H1 (cell line): ENCODE data around the gene SAAL1. TPM values are rescaled to one million over a fixed set of nuclear protein-coding genes. Genes with fewer than 3 reads are reported as not detected.

Experiments
- CTCF ChIA-PET: fragments of 300-600 bp; sonication (Branson Sonifier 250); formaldehyde crosslinking; loops from one replicate; lab custom pipeline; 2021; ENCODE audit not compliant: partially characterized antibody; lab: Charles Lee
- POLR2A ChIA-PET: fragments of 300-600 bp; sonication (Branson Sonifier 250); formaldehyde crosslinking; loops from one replicate; lab custom pipeline; 2021; ENCODE audit warnings: inconsistent platforms; ENCODE audit not compliant: partially characterized antibody; lab: Charles Lee
- DNase-seq, 2 experiments: peaks; one replicate each; pipeline versions ENCODE4 v3.0.0 to v3.0.0-alpha.2; 2010 to 2022; ENCODE audit warnings: low spot score in 2 of 2, low read depth in 1 of 2, mixed read lengths in 1 of 2
- FAIRE-seq: peaks from 2 replicates; lab custom pipeline; 2011; peaks lifted over from hg19 to GRCh38; lab: Jason Lieb, UNC
- H2AFZ ChIP-seq: 2 replicates; pipeline ENCODE4 v1.8.1; 2012; ENCODE audit warnings: low read length, inconsistent platforms
- H2AK5ac ChIP-seq: 2 replicates; pipeline ENCODE4 v1.6.1; 2013; ENCODE audit warnings: low read depth, low read length
- H2BK120ac ChIP-seq: replicated peaks from 2 replicates; pipeline ENCODE3; 2013; ENCODE audit warnings: low read depth, low read length, inconsistent platforms
- H2BK12ac ChIP-seq: 2 replicates; pipeline ENCODE4 v1.6.1; 2013; ENCODE audit warnings: low read depth, low read length
- H2BK15ac ChIP-seq: 2 replicates; pipeline ENCODE4 v1.6.1; 2013; ENCODE audit warnings: low read length
- H2BK20ac ChIP-seq: 2 replicates; pipeline ENCODE4 v1.6.1; 2013; ENCODE audit warnings: low read length
- H2BK5ac ChIP-seq: 2 replicates; pipeline ENCODE4 v1.6.1; 2013; ENCODE audit warnings: low read depth, low read length
- H3K14ac ChIP-seq: 2 replicates; pipeline ENCODE4 v1.6.1; 2013; ENCODE audit warnings: inconsistent platforms; ENCODE audit not compliant: insufficient read length
- H3K18ac ChIP-seq: 2 replicates; pipeline ENCODE4 v1.6.1; 2013; ENCODE audit warnings: low read length; ENCODE audit errors: extremely low read depth
- H3K23ac ChIP-seq: 2 replicates; pipeline ENCODE4 v1.6.1; 2013; ENCODE audit warnings: inconsistent platforms; ENCODE audit not compliant: insufficient read length
- H3K23me2 ChIP-seq: 2 replicates; pipeline ENCODE4 v1.6.1; 2013; ENCODE audit warnings: low read depth, low read length
- H3K27ac ChIP-seq: 2 replicates; pipeline ENCODE4 v1.6.1; 2011; ENCODE audit warnings: low read depth, low read length, inconsistent platforms
- H3K27me3 ChIP-seq, 4 experiments: replicated peaks in 1 of 4; 1 replicate in 1 of 4; 2 replicates in 3 of 4; pipeline versions ENCODE4 v1.6.1 to v1.8.1; 2011 to 2013; ENCODE audit warnings: low read length in 3 of 4, mild to moderate bottlenecking in 3 of 4, inconsistent platforms in 2 of 4, mixed read lengths in 2 of 4, moderate library complexity in 1 of 4; ENCODE audit not compliant: control insufficient read depth in 3 of 4, insufficient read depth in 3 of 4; ENCODE audit errors: extremely low read depth in 1 of 4
- H3K36me3 ChIP-seq, 4 experiments: 2 replicates each; pipeline versions ENCODE4 v1.6.1 to v1.8.1; 2011 to 2013; ENCODE audit warnings: mild to moderate bottlenecking in 4 of 4, low read length in 3 of 4, moderate library complexity in 2 of 4, control low read depth in 1 of 4, inconsistent platforms in 1 of 4; ENCODE audit not compliant: insufficient read depth in 4 of 4, control insufficient read depth in 2 of 4
- H3K4ac ChIP-seq: replicated peaks from 2 replicates; pipeline ENCODE3; 2013; ENCODE audit warnings: low read length, low read depth, mixed read lengths, inconsistent platforms; ENCODE audit not compliant: insufficient read length
- H3K4me1 ChIP-seq, 4 experiments: replicated peaks in 1 of 4; 1 replicate in 1 of 4; 2 replicates in 3 of 4; pipeline versions ENCODE4 v1.6.1 to v1.8.1; 2011 to 2013; ENCODE audit warnings: low read length in 3 of 4, inconsistent platforms in 2 of 4, mixed read lengths in 1 of 4; ENCODE audit not compliant: insufficient read depth in 4 of 4, control insufficient read depth in 3 of 4
- H3K4me2 ChIP-seq, 2 experiments: 2 replicates each; pipeline versions ENCODE4 v1.6.1 to v1.8.1; 2011 to 2013; ENCODE audit warnings: low read depth in 2 of 2, low read length in 2 of 2, control low read depth in 1 of 2, inconsistent platforms in 1 of 2, mild to moderate bottlenecking in 1 of 2; ENCODE audit not compliant: insufficient read depth in 1 of 2
- H3K4me3 ChIP-seq, 4 experiments: fragments of 200-600, 300-600 bp in 1 of 4; sonication (generic), shearing (Covaris generic), sonication (Bioruptor Twin) in 1 of 4; 2 replicates each; pipeline versions ENCODE4 v1.5.1 to v1.8.1; 2011 to 2016; ENCODE audit warnings: low read length in 4 of 4, low read depth in 3 of 4, control low read depth in 2 of 4, inconsistent platforms in 2 of 4, mild to moderate bottlenecking in 2 of 4, mixed read lengths in 1 of 4, moderate library complexity in 1 of 4; ENCODE audit not compliant: insufficient read depth in 2 of 4; ENCODE audit errors: extremely low read depth in 1 of 4
- H3K56ac ChIP-seq: replicated peaks from 2 replicates; pipeline ENCODE3; 2013; ENCODE audit warnings: low read depth, mild to moderate bottlenecking, mixed read lengths, low read length, inconsistent platforms; ENCODE audit not compliant: insufficient read length
- H3K79me1 ChIP-seq: 2 replicates; pipeline ENCODE4 v1.6.1; 2013; ENCODE audit warnings: low read depth, low read length, control low read depth
- H3K79me2 ChIP-seq, 2 experiments: 2 replicates each; pipeline versions ENCODE4 v1.6.1 to v1.8.1; 2012 to 2013; ENCODE audit warnings: low read length in 2 of 2, mild to moderate bottlenecking in 2 of 2, inconsistent platforms in 1 of 2; ENCODE audit not compliant: insufficient read depth in 2 of 2, control insufficient read depth in 1 of 2
- H3K9ac ChIP-seq, 4 experiments: replicated peaks in 1 of 4; 1 replicate in 1 of 4; 2 replicates in 3 of 4; pipeline versions ENCODE4 v1.6.1 to v1.8.1; 2011 to 2013; ENCODE audit warnings: low read depth in 3 of 4, low read length in 3 of 4, control low read depth in 2 of 4, mild to moderate bottlenecking in 2 of 4, moderate library complexity in 2 of 4, inconsistent platforms in 1 of 4; ENCODE audit errors: extremely low read depth in 1 of 4
- H3K9me3 ChIP-seq, 2 experiments: 2 replicates each; pipeline versions ENCODE4 v1.6.1 to v1.8.1; 2012 to 2013; ENCODE audit warnings: mild to moderate bottlenecking in 2 of 2, moderate library complexity in 2 of 2, control low read depth in 1 of 2, inconsistent platforms in 1 of 2, low read depth in 1 of 2, low read length in 1 of 2, mixed read lengths in 1 of 2; ENCODE audit not compliant: insufficient read depth in 2 of 2
- H4K20me1 ChIP-seq, 2 experiments: replicated peaks in 1 of 2; 2 replicates each; pipeline versions ENCODE3 to v1.8.1; 2011 to 2013; ENCODE audit warnings: inconsistent platforms in 2 of 2, low read length in 2 of 2, mild to moderate bottlenecking in 1 of 2; ENCODE audit not compliant: insufficient read depth in 2 of 2, control insufficient read depth in 1 of 2
- H4K5ac ChIP-seq: 2 replicates; pipeline ENCODE4 v1.6.1; 2013; ENCODE audit warnings: low read length, low read depth, mixed read lengths, inconsistent platforms; ENCODE audit not compliant: insufficient read length
- H4K8ac ChIP-seq: 2 replicates; pipeline ENCODE4 v1.8.0; 2013; ENCODE audit warnings: mild to moderate bottlenecking, moderate library complexity, low read length, inconsistent platforms; ENCODE audit not compliant: insufficient read depth; ENCODE audit errors: extremely low read depth
- H4K91ac ChIP-seq: replicated peaks from 2 replicates; pipeline ENCODE3; 2013; ENCODE audit warnings: low read length, mixed read lengths, inconsistent platforms; ENCODE audit not compliant: insufficient read length
- CBX5 ChIP-seq: fragments of 300-800, 300-1000 bp; sonication (generic); IDR thresholded peaks from 2 replicates; pipeline ENCODE4 v1.7.1; 2016; ENCODE audit warnings: antibody characterized with exemption, low read length, low read depth
- CTBP2 ChIP-seq: IDR thresholded peaks from 2 replicates; pipeline ENCODE4 v1.7.0; 2011; ENCODE audit warnings: borderline replicate concordance, mild to moderate bottlenecking, moderate library complexity, mixed read lengths, low read length; ENCODE audit not compliant: insufficient read depth, insufficient read length
- EP300 ChIP-seq, 2 experiments: IDR thresholded peaks; 1 replicate in 1 of 2; 2 replicates in 1 of 2; pipeline ENCODE4 v1.6.1; 2011 to 2012; ENCODE audit warnings: low read depth in 2 of 2, low read length in 2 of 2, mild to moderate bottlenecking in 2 of 2, borderline replicate concordance in 1 of 2, inconsistent platforms in 1 of 2, moderate library complexity in 1 of 2
- FOSL1 ChIP-seq: IDR thresholded peaks from 2 replicates; pipeline ENCODE4 v1.6.1; 2011; ENCODE audit warnings: mild to moderate bottlenecking, low read depth, low read length, moderate library complexity; ENCODE audit not compliant: insufficient read depth
- GABPA ChIP-seq: IDR thresholded peaks from 2 replicates; pipeline ENCODE4 v1.6.1; 2011; ENCODE audit warnings: mild to moderate bottlenecking, low read length, moderate library complexity, borderline replicate concordance; ENCODE audit not compliant: insufficient read depth
- JUN ChIP-seq: IDR thresholded peaks from 2 replicates; pipeline ENCODE4 v1.6.1; 2011; ENCODE audit warnings: low read depth, mild to moderate bottlenecking, improper control_type of control experiment, low read length
- MAFK ChIP-seq: IDR thresholded peaks from 2 replicates; pipeline ENCODE4 v1.6.1; 2012; ENCODE audit warnings: low read depth, mild to moderate bottlenecking, improper control_type of control experiment, low read length
- POLR2A ChIP-seq, 2 experiments: IDR thresholded peaks; 1 replicate in 1 of 2; 2 replicates in 1 of 2; pipeline ENCODE4 v1.6.1; 2011; ENCODE audit warnings: low read depth in 2 of 2, low read length in 2 of 2, mild to moderate bottlenecking in 2 of 2; ENCODE audit errors: control extremely low read depth in 1 of 2
- POU5F1 ChIP-seq: IDR thresholded peaks from 2 replicates; pipeline ENCODE4 v1.6.1; 2011; ENCODE audit warnings: low read depth, mild to moderate bottlenecking, low read length, moderate library complexity
- RXRA ChIP-seq: IDR thresholded peaks from 2 replicates; pipeline ENCODE4 v1.6.1; 2011; ENCODE audit warnings: low read depth, mild to moderate bottlenecking, low read length, moderate library complexity; ENCODE audit not compliant: insufficient read depth
- TEAD4 ChIP-seq: IDR thresholded peaks from 2 replicates; pipeline ENCODE4 v1.6.1; 2012; ENCODE audit warnings: low read depth, low read length, inconsistent platforms, mixed read lengths
- ZNF274 ChIP-seq: IDR thresholded peaks from 2 replicates; pipeline ENCODE4 v1.7.0; 2012; ENCODE audit warnings: low read length, borderline replicate concordance; ENCODE audit errors: extremely low read depth
- WGBS, 2 experiments: shearing (Covaris generic) in 1 of 2; methylation state at CpG; one replicate each; pipeline versions ENCODE4 v1.1.6 to v1.1.7; 2013 to 2015; ENCODE audit warnings: low lambda C conversion rate in 2 of 2, mixed read lengths in 2 of 2, inconsistent platforms in 1 of 2, low coverage in 1 of 2, missing lambda C conversion rate in 1 of 2; ENCODE audit not compliant: insufficient replicate concordance in 2 of 2, insufficient coverage in 1 of 2, insufficient read length in 1 of 2; ENCODE audit errors: extremely low coverage in 1 of 2, missing lambda C conversion rate in 1 of 2; 5-methylcytosine and 5-hydroxymethylcytosine counted together
- polyA plus RNA-seq, 7 experiments: library from polyadenylated mRNA; depleted of rRNA in 3 of 7; stranded (reverse) in 5 of 7; unstranded in 2 of 7; fragments of >200 nt in 5 of 7; fragments of 200-250 nt in 2 of 7; gene quantifications; 1 replicate in 5 of 7; 2 replicates in 1 of 7; 4 replicates in 1 of 7; pipeline versions ENCODE4 v1.2.1 to v1.2.3, GENCODE V29; 2011 to 2013; ENCODE audit warnings: missing spikeins in 2 of 7, mixed read lengths in 2 of 7
- total RNA-seq: library from RNA; stranded (reverse); fragmentation: NEBNext Ultra II Directional; extraction: Animal tissue kit (Norgen Biotek cat#: 25700); gene quantifications from 2 replicates; pipeline ENCODE4 v1.2.1, GENCODE V29; 2021

The SAAL1 gene
- total and polyA plus RNA-seq, 2 of the 8 experiments (the other 6 are each of a cell fraction or from before 2014, with no cell fraction given), result 26.4 to 46.6 TPM

- Histone ChIP-seq H3K23ac (no peak overlapping the region), H3K14ac (no peak overlapping the region), H3K79me1 (no peaks in the 10 kb centered on the region), H3K9ac (no peak overlapping the region), H3K27ac (no peak overlapping the region), H2BK5ac (no peak overlapping the region), H3K4me1 (no peaks in the 10 kb centered on the region), H3K4me3 (no peak overlapping the region), H2AK5ac (no peak overlapping the region), H4K8ac (no peak overlapping the region), H2BK15ac (no peak overlapping the region), H3K56ac (no peak overlapping the region), H3K4me2 (no peak overlapping the region), H3K18ac (no peak overlapping the region), H3K79me2 (no peaks in the 10 kb centered on the region), H2BK120ac (no peak overlapping the region), H4K20me1 (no peaks in the 10 kb centered on the region), H3K27me3 (no peaks in the 10 kb centered on the region), H4K5ac (no peak overlapping the region), H3K36me3 (no peaks in the 10 kb centered on the region), H2BK20ac (no peak overlapping the region), H3K9me3 (no peaks in the 10 kb centered on the region), H2AFZ (no peak overlapping the region), H3K23me2 (no peaks in the 10 kb centered on the region), H4K91ac (no peak overlapping the region), H2BK12ac (no peak overlapping the region), H3K4ac (no peak overlapping the region)
- DNase-seq, result no peak
- 87% methylated on average over 4 of the region's 4 CpGs; no CpG with 5 or more reads in 1 of the 2 experiments for WGBS, 2 experiments
- CTCF ChIA-PET, result no interaction called here
- FAIRE-seq, result no peak
- POLR2A ChIA-PET, result no interaction called here
- TF ChIP-seq EP300 (IDR thresholded peaks at IDR 0.05; ENCODE audit: borderline replicate concordance in 1 of 2, low read depth in 2 of 2, low read length in 2 of 2) (no peak), POU5F1 (no peak), CTBP2 (no peak), GABPA (no peak), TEAD4 (no peak), ZNF274 (no peak), RXRA (no peak), JUN (no peak), FOSL1 (no peak), POLR2A (IDR thresholded peaks at IDR 0.05; ENCODE audit: control extremely low read depth in 1 of 2, low read depth in 2 of 2, low read length in 2 of 2) (no peak), CBX5 (no peak), MAFK (no peak)
Observed at GRCh38 chr11:18071098-18071705, 34.7 kb downstream of the SAAL1 start.
